HEK293 (cell line): Measurements from ENCODE around the gene CIDEB.

Source experiments
- CTCF ChIP-seq: fragments of 450-650 bp; formaldehyde crosslinking; IDR thresholded peaks from 2 replicates; pipeline ENCODE4 v1.5.1; 2016; ENCODE audit warnings: missing biosample characterization, missing genetic modification characterization
- REST ChIP-seq: fragments of 450-650 bp; formaldehyde crosslinking; IDR thresholded peaks from 2 replicates; pipeline ENCODE4 v1.5.1; 2016; ENCODE audit warnings: missing biosample characterization, missing genetic modification characterization
- YY1 ChIP-seq: fragments of 450-650 bp; formaldehyde crosslinking; IDR thresholded peaks from 2 replicates; pipeline ENCODE4 v1.5.1; 2018; ENCODE audit warnings: missing biosample characterization, missing genetic modification characterization
- ZNF514 ChIP-seq: fragments of 450-650 bp; formaldehyde crosslinking; IDR thresholded peaks from 2 replicates; pipeline ENCODE4 v1.5.1; 2016; ENCODE audit warnings: missing biosample characterization, missing genetic modification characterization

GRCh38 chr14:24314377-24315193, 6.8 kb upstream of the CIDEB start:
- no peak for TF ChIP-seq YY1 (tag by site-specific recombination)
- no peak for TF ChIP-seq CTCF (tag by site-specific recombination)
- TF ChIP-seq ZNF514, result no peak
- TF ChIP-seq REST (tag by site-specific recombination), result no peak
